GM18526 (cell line): ENCODE results near the gene TGM5.

Experiments used
- POLR2A ChIP-seq: IDR thresholded peaks from 3 replicates; pipeline ENCODE4 v1.6.1; 2011; ENCODE audit not compliant: insufficient read length; ENCODE audit errors: extremely low read depth

TGM5 gene

GRCh38 chr15:43266834-43267233 lies at the start of gene TGM5:
Gene TGM5, minus strand, starts transcription at chr15:43266928. Its CDS starts 79 bp downstream, at chr15:43266849.
- no peak for TF ChIP-seq POLR2A

DNA sequence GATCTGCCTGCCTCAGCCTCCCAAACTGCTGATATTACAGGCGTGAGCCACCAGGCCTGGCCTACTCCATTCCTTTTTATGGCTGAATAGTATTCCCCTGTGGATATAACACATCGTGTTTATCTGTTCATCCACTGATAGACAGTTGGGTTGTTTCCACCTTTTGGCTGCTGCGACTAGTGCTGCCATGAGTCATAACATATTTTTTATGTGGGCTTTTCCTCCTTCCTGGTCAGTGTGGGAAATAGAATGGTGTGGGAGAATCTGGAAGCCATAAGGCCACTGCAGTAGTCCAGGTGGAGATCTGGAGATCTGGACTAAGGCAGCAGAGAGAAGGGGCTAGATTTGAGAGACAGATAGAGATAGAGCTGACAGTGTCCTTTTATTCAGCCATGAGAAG lies 47.4 kb upstream of the TGM5 start:
- TF ChIP-seq POLR2A = no peak

DNA sequence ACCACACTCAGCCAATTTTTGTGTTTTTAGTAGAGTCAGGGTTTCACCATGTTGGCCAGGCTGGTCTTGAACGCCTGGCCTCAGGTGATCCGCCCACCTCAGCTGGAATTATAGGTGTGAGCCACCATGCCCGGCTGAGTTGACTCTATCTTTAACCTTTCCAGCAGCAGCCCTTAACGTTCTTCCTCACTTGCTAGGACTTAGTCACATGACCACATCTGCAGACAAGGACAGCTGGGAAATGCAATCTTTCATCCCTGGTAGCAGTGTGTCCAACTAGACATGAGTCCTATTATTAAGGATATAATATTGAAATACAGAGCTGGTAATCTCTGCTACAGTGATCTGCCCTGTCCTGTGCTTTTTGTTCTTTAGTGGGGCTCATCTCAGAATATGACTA lies 45.6 kb upstream of the TGM5 start:
- TF ChIP-seq POLR2A = no peak

DNA sequence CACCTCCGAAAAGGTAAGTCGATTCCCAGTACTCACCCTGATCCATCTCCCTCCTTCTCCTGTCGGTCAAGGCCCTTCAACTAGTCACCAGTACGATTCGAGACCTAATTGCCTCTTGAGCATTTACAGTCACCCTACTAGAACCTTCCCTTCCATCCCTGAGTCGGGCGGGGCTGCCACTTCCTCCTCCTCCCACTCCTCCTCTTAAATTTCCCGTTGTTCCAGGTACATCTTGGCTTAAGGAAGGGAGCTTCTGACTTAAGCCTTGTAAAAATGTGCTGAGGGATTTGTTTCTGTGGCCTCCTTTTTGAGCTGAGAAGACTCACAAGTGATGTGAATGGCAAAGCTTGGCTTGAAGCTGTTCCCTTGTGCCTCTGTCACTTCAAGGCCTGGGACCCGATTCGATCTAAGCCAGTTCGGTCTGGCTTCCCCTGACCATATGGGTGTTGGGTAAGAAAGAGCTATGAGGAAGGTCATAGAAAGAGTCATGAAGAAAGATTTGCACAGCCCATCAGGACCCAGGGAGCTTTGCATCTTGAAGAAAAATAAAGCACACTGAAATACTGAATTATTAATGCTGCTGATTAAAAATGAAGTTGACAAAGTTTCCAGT lies 35.6 kb upstream of the TGM5 start, which contains the start of gene TGM7:
TSS of gene TGM7 (minus strand) at position 51 of the 613 bp plus-strand sequence.
- no peak for TF ChIP-seq POLR2A

DNA sequence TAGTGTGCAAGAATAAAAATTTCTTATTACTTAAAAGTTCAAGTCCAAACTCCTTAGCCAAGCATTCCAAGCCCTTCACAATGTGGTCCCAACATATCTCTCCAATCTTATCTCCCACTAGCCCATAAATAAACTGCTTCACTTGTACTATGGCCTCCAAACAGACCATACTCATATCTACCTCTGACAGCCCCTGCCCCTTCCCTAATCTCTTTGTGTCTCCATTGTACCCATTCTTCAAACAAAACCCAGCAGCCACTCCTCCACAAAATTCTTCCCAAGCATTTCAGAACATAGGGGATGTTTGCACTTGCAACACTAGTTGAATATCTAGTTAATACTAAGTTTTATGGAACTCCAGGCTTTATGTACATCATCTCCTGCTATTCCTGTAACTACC lies 33.2 kb upstream of the TGM5 start:
- no peak for TF ChIP-seq POLR2A

DNA sequence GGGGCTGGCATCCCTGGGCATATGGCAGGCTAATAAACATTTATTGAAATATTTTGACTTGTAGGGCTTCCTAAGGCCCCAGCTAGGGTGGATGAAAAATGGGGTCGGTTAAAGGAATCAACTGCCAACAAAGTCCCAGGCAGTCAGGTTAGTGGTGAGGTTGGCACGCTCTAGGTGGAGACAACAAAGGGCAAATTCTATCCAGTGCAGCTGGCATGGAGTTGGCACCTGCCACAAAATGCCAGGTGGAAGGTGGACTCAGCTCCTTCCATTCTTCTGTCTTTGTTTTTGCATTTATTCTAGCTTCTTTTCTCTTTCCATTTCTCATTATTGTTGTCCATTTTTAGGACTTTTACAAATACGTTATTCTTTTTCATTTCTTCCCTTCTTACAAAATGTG lies 32.7 kb upstream of the TGM5 start:
- TF ChIP-seq POLR2A = no peak

GRCh38 chr15:43294091-43294706 lies 27.5 kb upstream of the TGM5 start:
- no peak for TF ChIP-seq POLR2A

DNA sequence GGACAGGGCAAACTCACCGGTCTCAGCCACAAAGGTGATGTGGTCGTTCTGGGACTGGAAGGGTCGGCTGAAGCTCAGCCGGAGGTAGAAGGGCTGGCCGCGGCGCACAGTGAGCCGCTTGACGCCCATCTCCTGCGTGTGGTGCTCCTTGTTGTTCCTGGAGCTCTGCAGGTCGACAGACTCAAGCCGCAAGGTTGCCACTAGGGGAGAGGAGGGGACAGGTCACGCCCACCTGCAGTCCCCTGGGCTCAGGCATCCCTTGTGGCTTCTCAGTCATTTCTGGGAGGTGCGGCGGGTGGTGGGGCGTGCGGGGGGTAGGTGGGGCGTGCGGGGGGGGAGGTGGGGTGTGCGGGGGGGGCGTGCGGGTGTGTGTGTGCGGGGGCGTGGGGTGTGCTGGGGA lies 26.7 kb upstream of the TGM5 start:
- no peak for TF ChIP-seq POLR2A

- TF ChIP-seq POLR2A = no peak
These were observed 25.8 kb upstream of the TGM5 start for GRCh38 chr15:43292375-43293078.

DNA sequence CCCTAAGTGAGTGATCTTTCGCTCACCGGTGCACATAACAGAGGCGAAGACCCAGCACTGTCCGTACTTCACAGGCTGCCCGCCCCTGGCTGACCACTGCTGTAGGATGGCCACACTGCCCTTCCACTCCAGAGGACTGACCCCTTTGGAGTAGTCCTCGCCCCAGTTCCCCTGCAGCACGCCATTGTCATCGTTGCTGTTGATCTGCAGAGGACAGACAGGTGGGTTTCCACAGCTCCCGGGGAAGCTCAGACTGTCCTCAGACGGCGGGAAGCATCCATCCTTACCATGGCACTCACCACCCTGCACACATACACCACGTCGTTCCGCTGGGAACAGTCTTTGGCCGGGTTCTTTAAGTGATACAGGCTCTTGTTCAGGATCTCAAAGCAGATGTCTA lies 20.5 kb upstream of the TGM5 start:
- TF ChIP-seq POLR2A = no peak

- no peak for TF ChIP-seq POLR2A
These were observed 19.3 kb upstream of the TGM5 start for GRCh38 chr15:43286074-43286473.

GRCh38 chr15:43285609-43286037 lies 18.9 kb upstream of the TGM5 start:
- no peak for TF ChIP-seq POLR2A

GRCh38 chr15:43283526-43283925 lies 16.8 kb upstream of the TGM5 start:
- no peak for TF ChIP-seq POLR2A

DNA sequence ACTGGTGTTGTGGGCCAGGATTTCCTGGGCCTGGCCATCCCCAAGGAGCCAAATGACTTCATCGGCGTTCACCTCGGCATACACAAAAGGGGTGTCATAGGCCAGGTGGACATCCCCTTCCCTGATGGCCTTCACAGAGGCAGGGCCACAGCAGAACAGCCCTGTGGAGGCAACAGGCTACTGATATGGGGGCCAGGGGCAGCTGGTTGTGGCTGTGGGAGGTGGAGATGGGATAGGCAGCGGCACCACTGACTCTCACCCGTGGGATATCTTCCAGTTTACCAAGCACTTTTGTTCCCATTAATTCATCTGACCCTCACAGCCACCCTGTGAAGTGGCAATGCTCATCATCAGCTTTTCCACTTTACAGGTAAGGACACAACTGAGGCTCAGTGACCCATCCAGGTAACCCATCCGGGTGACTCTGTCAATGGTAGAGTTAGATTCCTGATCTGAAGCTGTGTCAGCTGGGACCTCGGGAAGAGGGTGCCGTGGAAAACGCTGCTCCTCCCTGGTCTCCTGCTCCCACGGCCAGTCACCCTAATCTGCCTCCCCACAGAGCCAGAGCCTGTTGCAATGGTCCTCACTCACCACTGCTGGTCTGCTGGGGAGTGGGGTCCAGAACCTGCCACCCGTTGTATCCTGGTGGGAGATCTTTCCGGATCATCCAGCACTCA lies 15.3 kb upstream of the TGM5 start:
- TF ChIP-seq POLR2A = no peak

DNA sequence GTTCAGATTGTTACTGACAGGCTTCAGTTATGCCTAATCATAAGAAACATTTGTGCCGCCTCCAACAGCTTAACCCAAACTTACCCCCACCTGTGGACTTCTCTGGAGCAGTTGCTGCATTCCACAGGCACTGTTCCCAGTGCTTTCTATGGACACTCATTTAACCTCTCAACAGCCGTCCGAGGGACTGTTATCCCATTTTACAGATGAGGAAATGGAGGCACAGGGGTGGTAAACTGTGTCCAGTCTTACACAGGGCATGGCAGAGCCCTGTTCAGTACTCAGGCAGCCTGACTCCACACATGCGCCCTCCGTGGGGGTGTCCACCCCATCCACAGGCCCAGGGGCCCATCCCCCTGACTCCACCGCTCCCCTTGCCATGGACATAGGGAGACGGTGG lies 14.3 kb upstream of the TGM5 start:
- TF ChIP-seq POLR2A = no peak

DNA sequence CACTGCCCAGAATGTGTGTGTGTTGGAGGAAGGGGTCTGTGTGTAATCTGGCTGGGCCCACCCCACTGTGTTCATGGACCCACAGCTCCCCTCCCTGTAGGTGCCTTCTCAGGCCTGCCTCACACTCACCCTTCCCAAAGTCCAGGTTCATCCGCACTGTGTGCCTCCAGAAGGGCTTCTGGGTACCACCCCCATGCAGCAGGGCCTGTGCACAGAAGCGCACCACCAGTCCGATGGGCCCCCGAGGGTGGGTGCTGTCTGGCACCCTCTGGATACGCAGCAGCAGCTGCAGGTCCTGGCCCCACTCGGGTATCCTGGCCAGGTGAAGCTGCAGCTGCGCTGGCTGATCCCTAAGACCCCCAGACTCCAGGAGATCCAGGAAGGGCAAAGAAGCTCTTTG lies 12.8 kb upstream of the TGM5 start:
- no peak for TF ChIP-seq POLR2A
